Right cardiac atrium (tissue), 5 donors: ENCODE measurements around the gene FAM156B. TPM values are rescaled to one million over a fixed set of nuclear protein-coding genes. Genes with fewer than 3 reads are reported as not detected.
A peak's percentile ranks its signal among the peaks of the same experiment; 100 is the strongest.
"Not testable (repeated sequence)": the region's sequence is repeated elsewhere in the genome, so short reads cannot be mapped to it uniquely, and the experiment has no call there.

Experiments
- ATAC-seq, 2 donors: fragments of 200-7000 bp; cut with Tn5 transposase; one replicate each; pipeline versions ENCODE4 v1.8.0 to v1.9.1; 2020; ENCODE audit warnings: moderate library complexity in 2 of 2, mild to moderate bottlenecking in 1 of 2
- DNase-seq, 3 donors: peaks; one replicate each; pipeline ENCODE4 v3.0.0-alpha.2; 2020
- H3K27ac ChIP-seq: one replicate; pipeline ENCODE4 v1.5.1; 2013; ENCODE audit warnings: mild to moderate bottlenecking, low read length, control low read depth, moderate library complexity
- H3K27me3 ChIP-seq: one replicate; pipeline ENCODE4 v1.6.1; 2013; ENCODE audit not compliant: control insufficient read depth, insufficient read depth
- H3K4me1 ChIP-seq: one replicate; pipeline ENCODE4 v1.6.1; 2013; ENCODE audit warnings: low read length; ENCODE audit not compliant: control insufficient read depth, insufficient read depth
- H3K4me3 ChIP-seq: one replicate; pipeline ENCODE4 v1.5.1; 2013; ENCODE audit warnings: low read length, control low read depth
- H3K9me3 ChIP-seq: one replicate; pipeline ENCODE4 v1.6.1; 2013; ENCODE audit warnings: low read length; ENCODE audit not compliant: control insufficient read depth
- WGBS: extraction: QIAGEN DNeasy Blood & Tissue Kit; methylation state at CpG from one replicate; pipeline ENCODE4 v1.1.7; 2013; 5-methylcytosine and 5-hydroxymethylcytosine counted together
- intact Hi-C, 4 donors: fragments of 100-400 bp; cut with DNase I; formaldehyde crosslinking; loops; one replicate each; pipeline versions ENCODE4 v1.11.0 to v1.14.0; 2022 to 2023
- polyA plus RNA-seq: library from polyadenylated mRNA; stranded (reverse); fragments of 200-250 nt; gene quantifications from one replicate; pipeline ENCODE4 v1.2.3, GENCODE V29; 2013
- total RNA-seq, 4 donors: library from RNA; stranded (reverse); fragmentation: NEBNext Ultra II Directional; extraction: Animal tissue kit (Norgen Biotek cat#: 25700); gene quantifications; one replicate each; pipeline ENCODE4 v1.2.1, GENCODE V29; 2021
- donor health status: healthy with polysubstance abuse.
- donor health status: DM: no; HTN: yes; CAD: no.
- donor health status: DM: no; HTN: no; CAD: no.
- donor health status: DM: no; HTN: yes; CAD: no; lungs with severe emphysema.
- donor health status: DM: yes; HTN: yes; CAD: no.

FAM156B gene
- total and polyA plus RNA-seq, 5 donors: 11.0 to 18.1 (median 17.0) TPM

DNA sequence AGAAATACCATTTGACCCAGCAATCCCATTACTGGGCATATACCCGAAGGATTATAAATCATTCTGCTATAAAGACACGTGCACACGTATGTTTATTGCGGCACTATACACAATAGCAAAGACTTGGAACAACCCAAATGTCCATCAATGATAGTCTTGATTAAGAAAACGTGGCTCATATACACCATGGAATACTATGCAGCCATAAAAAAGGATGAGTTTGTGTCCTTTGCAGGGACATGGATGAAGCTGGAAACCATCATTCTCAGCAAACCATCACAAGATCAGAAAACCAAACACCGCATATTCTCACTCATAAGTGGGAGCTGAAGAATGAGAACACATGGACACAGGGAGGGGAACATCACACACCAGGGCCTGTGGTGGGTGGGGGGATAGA is 33.1 kb downstream of the FAM156B start:
- 91% methylated on average over 6 of the region's 6 CpGs for WGBS
- intact Hi-C loops, H3K9me3 ChIP-seq, DNase-seq, H3K27ac ChIP-seq, ATAC-seq, H3K4me1 ChIP-seq, H3K27me3 ChIP-seq, H3K4me3 ChIP-seq: not testable (repeated sequence)

DNA sequence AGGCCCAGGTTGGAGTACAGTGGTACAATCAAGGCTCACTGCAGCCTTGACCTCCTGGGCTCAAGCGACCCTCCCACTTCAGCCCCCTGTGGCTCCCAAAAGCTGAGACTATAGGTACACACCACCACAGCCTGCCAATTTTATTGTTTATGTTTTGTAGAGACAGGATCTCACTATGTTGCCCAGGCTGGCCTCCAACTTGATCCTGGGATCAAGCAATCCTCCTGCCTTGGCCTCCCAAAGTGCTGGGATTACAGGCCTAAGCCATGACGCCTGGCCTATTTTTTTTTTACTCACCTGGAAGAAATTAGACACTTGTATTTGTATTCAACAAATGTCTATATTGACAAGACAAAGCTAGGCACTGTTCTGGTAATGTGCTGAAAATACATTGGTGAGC is 36.1 kb downstream of the FAM156B start:
- intact Hi-C loops: no loop called here
- WGBS: 98% methylated on average over 2 of the region's 2 CpGs
- no peak overlapping the region for H3K4me3 ChIP-seq

DNA sequence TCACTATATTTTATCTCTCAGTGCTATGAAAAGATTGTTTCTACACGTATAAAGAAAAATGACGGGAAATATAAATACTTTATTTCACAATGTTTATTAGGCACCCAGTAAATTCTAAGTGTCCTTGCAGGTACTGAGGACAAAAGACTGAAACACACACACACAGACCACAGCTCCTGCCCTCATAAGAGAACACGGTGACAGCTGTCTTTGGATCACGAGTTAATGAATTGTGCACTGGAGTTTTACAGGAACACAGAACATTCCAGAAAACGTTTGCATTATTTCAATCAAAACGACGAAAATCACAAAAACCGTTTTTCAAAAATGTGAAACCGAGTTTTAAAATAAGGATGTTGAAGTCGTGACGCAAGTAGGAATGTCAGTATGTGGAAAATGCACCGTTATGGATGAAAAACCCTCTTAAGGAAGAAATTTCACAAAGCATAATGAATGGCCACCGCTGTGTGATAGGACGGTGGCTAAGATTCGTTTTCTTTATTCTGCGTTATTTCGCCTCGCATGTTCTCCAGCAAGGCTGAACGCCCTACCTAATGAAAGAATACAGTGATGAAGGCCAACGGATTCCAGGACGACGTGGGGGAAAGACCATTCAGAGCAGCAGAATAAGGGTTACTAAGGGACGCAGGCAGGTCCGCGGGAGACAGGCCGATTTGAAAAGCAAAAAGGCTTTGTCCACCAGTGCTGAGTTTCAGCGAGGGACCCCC is 37.0 kb downstream of the FAM156B start:
- 2% methylated on average over 27 of the region's 27 CpGs for WGBS
- Histone ChIP-seq H3K27me3 (no peaks in the 10 kb centered on the region), H3K9me3 (no peaks in the 10 kb centered on the region), H3K4me1 (no peaks in the 10 kb centered on the region), H3K27ac (peak overlapping the region; percentile 98), H3K4me3 (peak overlapping the region; percentile 44)
- no peak for ATAC-seq
- intact Hi-C loops: no loop called here
- DNase-seq: no peak

More for the DNA sequence above, 36.1 kb downstream of the FAM156B start:
- DNase-seq (no peak), ATAC-seq (no peak)
- Histone ChIP-seq H3K4me1 (no peaks in the 10 kb centered on the region), H3K27ac (no peak overlapping the region), H3K9me3 (no peaks in the 10 kb centered on the region), H3K27me3 (no peaks in the 10 kb centered on the region)

DNA sequence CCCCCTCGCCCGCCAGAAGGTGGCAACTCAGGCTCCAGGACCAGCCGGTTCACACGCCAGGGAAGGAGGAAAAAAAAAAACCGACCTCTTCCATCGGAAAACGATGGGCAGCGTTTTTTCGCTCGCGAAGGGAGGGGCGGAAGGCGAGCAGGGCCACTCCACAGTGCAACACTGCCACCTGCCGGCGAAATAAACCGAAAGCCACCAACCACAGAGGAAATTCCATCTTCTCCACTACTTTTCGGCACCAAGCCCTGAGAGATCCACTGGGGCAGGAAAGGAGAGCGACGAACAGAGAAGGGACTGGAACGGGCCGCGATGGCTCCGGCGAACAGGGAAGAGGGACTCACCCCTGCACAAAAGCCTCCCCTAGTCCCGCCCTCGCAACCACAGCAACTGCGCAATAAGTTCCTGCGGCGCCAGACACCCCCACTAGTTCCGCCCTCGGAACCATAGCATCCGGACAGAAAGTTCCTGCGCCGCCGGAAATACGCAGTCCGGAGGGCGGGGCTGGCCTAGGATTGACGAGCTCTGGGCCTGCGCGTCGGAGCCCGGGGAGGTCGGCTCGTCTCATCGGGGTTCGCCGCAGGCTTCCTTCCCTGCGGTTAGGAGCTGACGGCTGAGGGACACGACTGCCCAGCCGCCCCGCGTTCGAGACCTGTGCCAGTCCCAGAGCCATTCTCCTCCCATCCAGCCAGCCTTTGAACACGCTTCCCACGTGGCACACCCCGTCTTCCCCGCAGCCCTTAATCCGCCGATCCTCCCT is 37.8 kb downstream of the FAM156B start:
- Histone ChIP-seq H3K27me3 (no peaks in the 10 kb centered on the region), H3K27ac (peak overlapping the region; percentile 98), H3K4me3 (peak overlapping the region; percentile 44), H3K9me3 (no peaks in the 10 kb centered on the region), H3K4me1 (no peaks in the 10 kb centered on the region)
- intact Hi-C loops: no loop called here
- WGBS: under 1% methylated on average over 61 of the region's 61 CpGs
- ATAC-seq (peak; percentile 98 to 99), DNase-seq (peak; percentile 96 to 99 (median 98))

DNA sequence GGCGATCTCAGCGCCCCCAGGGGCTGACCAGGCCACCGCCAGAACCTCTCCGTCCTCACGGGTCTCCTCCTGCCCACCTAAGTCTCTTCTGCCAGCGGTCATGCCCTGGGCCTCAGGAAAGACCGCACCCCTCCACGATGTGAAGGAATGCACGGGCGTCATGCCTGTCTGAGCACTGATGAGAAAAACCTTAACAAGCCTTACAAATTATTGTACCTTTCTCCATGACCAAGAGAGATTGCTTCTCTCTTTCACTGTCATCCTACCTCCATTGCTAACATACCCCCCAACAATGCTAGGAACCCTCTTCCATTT is 38.3 kb downstream of the FAM156B start:
- Histone ChIP-seq H3K27ac (peak overlapping the region; percentile 91), H3K4me3 (peak overlapping the region; percentile 44)
- H3K4me1 ChIP-seq, DNase-seq, H3K27me3 ChIP-seq, intact Hi-C loops, H3K9me3 ChIP-seq: not testable (repeated sequence)
- peak in 1 of 2 donors; percentile 24 for ATAC-seq
- under 1% methylated on average over 10 of the region's 10 CpGs for WGBS

DNA sequence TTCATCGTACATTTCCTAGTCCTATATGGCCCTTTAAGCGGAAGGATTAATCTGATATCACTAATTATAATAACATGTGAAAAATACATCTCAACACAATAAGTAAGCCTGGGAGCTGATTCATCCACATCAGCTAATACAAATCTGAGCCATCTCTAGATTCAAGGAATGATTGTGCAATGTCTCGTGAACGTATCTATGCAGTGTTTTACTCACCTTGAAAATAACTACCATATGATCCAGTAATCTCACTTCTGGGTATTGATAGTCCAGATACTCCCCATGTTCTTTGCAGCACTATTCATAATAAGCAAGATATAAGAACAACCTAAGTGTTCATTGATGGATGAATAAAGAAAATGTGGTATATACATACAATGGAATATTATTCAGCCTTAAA is 43.6 kb downstream of the FAM156B start:
- WGBS: no CpG with 5 or more reads among the region's 4 CpGs
- intact Hi-C loops: not testable (repeated sequence)

DNA sequence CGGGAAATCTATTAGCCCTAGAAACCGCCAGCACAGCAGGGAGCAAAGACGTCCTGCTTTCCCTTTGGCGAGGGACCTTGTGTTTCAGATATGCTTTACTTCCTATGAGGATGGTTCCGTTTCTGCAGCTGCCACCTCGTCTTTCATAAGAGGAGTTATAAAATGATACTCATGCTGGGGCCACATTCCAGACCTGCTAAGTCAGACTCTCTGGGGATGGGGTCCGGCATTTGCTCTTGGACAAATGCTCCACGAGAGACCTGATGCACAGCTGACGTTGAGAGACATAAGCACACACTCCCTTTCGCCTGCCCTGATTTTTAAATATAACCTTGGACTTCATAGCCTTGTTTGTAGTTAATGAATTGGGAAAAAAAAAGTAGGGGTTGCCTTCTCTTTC is 44.6 kb downstream of the FAM156B start:
- DNase-seq, H3K27ac ChIP-seq, H3K4me1 ChIP-seq, H3K4me3 ChIP-seq, H3K9me3 ChIP-seq, H3K27me3 ChIP-seq, intact Hi-C loops, ATAC-seq: not testable (repeated sequence)
- WGBS: no CpG with 5 or more reads among the region's 10 CpGs

More for the DNA sequence above, 43.6 kb downstream of the FAM156B start:
- H3K27ac ChIP-seq, ATAC-seq, H3K4me3 ChIP-seq, H3K9me3 ChIP-seq, H3K27me3 ChIP-seq, DNase-seq, H3K4me1 ChIP-seq: not testable (repeated sequence)

DNA sequence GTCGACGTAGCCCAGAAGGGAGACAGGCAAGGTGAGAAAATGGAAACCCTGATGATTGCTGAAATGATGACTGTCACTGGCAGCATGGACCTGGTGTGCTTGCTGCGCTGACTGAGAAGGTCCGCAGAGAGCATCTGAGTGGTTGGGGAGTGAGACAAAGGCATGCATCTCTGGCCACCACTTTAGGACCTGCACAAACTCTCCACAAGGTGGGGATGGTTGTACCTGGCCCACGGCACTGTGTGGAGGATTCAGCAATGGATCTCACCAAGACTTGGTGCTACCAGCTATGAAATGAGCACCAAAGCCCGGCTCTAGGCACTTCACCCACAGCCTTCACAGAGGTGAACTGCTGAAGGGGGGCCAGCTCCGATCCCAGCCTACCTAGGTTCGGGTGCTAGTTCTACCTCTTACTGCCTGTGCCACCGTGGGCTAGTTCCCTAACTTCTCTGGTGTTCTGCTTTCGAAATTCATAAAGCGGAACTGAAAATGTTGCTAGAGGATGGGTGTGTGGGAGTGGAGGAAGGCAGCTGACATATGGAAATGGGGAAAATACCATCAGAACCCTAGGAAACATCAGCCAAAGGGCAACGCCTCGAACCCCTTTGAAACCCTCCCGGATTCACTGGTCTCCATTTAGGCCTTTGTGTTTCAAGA is 48.8 kb downstream of the FAM156B start:
- H3K4me1 ChIP-seq, ATAC-seq, H3K4me3 ChIP-seq, H3K27ac ChIP-seq, intact Hi-C loops, DNase-seq, H3K27me3 ChIP-seq, H3K9me3 ChIP-seq: not testable (repeated sequence)
- no CpG with 5 or more reads among the region's 14 CpGs for WGBS

DNA sequence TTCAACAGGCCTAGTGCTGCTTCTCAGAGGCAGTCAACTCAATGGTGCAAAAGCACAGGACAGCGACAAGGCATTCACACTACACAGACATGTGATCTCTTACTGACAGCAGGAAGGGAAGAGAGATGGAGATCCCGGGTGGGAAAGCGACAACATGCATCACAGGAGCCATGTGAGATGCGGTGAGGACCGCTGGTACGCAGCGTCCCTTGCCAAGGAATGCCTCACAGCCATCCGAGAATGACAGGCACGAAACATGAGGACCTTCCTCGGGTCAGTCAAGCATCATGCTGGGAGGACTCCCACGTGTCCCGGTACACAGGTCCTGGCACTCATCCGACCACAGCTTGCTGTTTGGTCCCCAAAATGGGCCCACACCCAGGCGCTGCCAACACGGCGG is 50.4 kb downstream of the FAM156B start:
- H3K27ac ChIP-seq, H3K27me3 ChIP-seq, DNase-seq, H3K9me3 ChIP-seq, ATAC-seq, intact Hi-C loops, H3K4me1 ChIP-seq, H3K4me3 ChIP-seq: not testable (repeated sequence)
- no CpG with 5 or more reads among the region's 16 CpGs for WGBS

DNA sequence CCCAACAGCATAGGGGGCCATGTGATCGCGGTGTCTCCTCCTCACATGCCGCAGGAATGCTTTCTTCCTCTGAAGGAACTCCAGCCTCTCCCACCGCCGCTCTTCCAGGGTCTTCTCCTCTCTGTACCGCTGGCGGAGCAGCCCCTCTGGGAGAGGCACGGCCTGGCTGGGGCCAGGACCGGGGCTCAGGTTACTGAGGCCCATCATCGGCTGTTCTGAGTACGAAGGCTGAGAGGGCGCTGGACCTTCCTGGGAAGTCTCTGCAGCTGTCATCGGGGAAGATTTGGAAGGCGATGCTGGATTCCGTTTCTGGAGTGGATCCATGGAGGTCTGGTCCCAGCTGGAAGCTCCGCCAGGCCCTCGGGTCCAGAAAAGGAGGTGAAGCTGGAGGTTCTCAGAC is 51.1 kb downstream of the FAM156B start:
- H3K27me3 ChIP-seq, H3K27ac ChIP-seq, intact Hi-C loops, H3K4me1 ChIP-seq, ATAC-seq, H3K9me3 ChIP-seq, H3K4me3 ChIP-seq, DNase-seq: not testable (repeated sequence)
- WGBS: no CpG with 5 or more reads among the region's 17 CpGs

DNA sequence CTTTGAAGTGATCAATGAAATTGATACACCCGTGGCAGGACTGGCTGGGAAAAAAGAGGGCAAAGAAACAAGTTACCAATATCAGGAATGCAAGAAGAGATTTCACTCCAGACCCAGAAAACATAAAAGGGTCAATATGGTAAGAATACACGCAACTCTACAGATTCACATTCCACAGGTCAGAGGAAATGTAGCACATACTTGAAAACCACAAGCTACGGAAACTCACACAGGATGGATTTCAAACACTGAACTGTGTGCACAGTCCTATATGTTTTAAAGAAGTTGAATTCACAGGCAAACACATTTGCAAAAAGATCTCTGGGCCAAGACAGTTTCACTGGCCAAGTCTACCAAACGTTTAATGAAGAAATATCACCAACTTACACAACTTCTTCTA is 52.2 kb downstream of the FAM156B start:
- no CpG with 5 or more reads among the region's 4 CpGs for WGBS
- H3K27ac ChIP-seq, H3K4me3 ChIP-seq, intact Hi-C loops, DNase-seq, H3K4me1 ChIP-seq, H3K9me3 ChIP-seq, ATAC-seq, H3K27me3 ChIP-seq: not testable (repeated sequence)
